ENCODE results near the gene PSME3IP1. TPM values are rescaled to one million over a fixed set of nuclear protein-coding genes. Genes with fewer than 3 reads are reported as not detected.
A peak's percentile ranks its signal among the peaks of the same experiment; 100 is the strongest.

Gene PSME3IP1
- total and polyA plus RNA-seq, 12 donors: 49.6 to 66.8 (median 61.4) TPM

DNA sequence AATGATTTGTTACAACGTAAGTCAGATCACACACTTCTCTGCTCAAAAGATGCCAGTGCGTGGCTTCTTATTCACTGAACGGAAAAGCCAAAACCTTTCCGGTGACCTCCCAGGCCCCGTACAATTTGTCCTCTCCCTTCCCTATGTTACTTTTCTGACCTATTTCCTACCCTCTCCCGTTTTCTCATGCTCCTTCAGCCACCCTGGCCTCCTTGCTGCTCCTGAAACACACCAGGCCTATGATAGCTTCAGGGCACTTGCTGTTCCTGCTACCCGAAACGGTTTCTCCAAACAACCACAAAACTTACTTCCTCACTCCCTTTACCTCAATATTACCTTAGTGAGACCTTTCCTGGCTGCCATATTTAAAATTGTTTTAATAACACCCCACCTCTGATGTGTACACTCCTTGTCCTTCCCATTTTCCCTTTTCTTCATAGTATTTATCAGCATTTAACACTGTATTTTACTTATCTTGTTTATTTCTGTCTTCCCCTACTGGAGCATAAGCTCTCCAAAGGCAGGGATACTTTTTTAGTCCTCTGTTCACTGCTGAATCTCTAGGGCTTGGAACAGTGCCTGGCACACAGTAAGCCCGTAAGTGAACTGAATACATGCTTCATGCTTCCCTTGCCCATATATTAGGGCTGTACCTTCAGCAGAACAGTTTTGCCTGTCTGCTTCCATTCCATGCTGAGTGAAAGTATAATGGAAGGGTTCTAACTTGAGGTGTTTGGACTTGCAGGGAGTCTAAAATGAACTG, 48.3 kb upstream of the PSME3IP1 start:
- Histone ChIP-seq H3K36me3 (peaks cover 0 to 100% (median 43%) of the 10 kb centered on the region in 9 donors), H3K27ac (peak overlapping the region in 9 of 10 donors; percentile 21 to 79 (median 69)), H3K4me1 (peaks cover 0 to 21% (median 7%) of the 10 kb centered on the region in 9 donors), H3K9me3 (no peaks in the 10 kb centered on the region), H3K27me3 (no peaks in the 10 kb centered on the region), H3K4me3 (no peak overlapping the region)
- DNase-seq: no peak
- peak; percentile 33 to 93 (median 82) for ATAC-seq
- TF ChIP-seq, protein P1, sequence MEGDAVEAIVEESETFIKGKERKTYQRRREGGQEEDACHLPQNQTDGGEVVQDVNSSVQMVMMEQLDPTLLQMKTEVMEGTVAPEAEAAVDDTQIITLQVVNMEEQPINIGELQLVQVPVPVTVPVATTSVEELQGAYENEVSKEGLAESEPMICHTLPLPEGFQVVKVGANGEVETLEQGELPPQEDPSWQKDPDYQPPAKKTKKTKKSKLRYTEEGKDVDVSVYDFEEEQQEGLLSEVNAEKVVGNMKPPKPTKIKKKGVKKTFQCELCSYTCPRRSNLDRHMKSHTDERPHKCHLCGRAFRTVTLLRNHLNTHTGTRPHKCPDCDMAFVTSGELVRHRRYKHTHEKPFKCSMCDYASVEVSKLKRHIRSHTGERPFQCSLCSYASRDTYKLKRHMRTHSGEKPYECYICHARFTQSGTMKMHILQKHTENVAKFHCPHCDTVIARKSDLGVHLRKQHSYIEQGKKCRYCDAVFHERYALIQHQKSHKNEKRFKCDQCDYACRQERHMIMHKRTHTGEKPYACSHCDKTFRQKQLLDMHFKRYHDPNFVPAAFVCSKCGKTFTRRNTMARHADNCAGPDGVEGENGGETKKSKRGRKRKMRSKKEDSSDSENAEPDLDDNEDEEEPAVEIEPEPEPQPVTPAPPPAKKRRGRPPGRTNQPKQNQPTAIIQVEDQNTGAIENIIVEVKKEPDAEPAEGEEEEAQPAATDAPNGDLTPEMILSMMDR (IDR thresholded peaks at IDR 0.05): no peak
- intact Hi-C loops (cut with DNase I): no loop called here
- WGBS, 2 donors: 67 to 74% methylated on average over 9 of the region's 9 CpGs

DNA sequence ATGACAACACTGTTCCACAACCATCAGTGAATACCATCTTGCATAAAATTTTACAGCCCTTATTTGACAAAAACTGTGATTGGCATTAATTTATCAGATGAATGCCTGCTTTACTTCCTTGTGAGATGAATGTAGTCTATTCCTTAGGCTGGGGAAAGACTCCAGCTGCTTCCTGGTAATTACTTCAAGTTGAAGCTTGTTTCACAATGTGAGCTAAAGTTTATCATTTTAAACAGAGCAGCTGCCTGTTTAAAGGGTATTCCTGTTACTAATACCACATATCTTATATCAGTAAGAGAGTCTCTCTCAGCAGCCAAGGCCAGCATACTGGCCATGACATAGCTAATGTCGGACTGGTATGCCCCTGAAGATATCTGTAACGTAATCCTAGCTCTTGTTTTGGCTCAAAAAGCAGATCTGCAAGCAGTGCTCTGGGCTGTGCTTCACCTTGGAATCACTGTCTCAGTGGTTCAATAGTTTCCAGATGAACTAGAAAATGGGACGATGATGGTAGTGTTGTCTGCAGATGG, 46.0 kb upstream of the PSME3IP1 start:
- intact Hi-C loops (cut with DNase I): no loop called here
- Histone ChIP-seq H3K36me3 (peaks cover 0 to 100% (median 60%) of the 10 kb centered on the region in 9 donors), H3K27ac (no peak overlapping the region), H3K4me3 (no peak overlapping the region), H3K4me1 (peaks cover 0 to 21% (median 7%) of the 10 kb centered on the region in 9 donors), H3K9me3 (no peaks in the 10 kb centered on the region), H3K27me3 (no peaks in the 10 kb centered on the region)
- ATAC-seq (no peak), DNase-seq (no peak)
- TF ChIP-seq, protein P1 (IDR thresholded peaks at IDR 0.05): no peak
- 74 to 81% methylated on average over 3 of the region's 3 CpGs for WGBS, 2 donors

DNA sequence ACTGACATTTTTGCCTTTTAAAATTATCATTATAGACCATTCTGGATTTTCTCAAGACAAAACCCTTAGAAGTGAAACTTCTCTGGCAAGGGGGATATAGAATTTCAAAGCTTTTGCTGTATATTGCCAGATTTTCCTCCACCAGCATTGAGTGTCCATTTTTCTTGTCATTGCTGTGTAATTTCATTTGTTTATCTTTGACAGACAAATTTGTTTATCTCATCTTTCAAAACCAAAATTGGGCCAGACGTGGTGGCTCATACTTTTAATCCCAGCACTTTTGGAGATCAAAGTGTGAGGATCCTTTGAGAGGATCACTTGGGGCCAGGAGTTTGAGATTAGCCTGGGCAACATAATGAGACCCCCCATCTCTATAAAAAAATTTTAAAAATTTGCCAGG, 43.2 kb upstream of the PSME3IP1 start:
- Histone ChIP-seq H3K36me3 (peaks cover 0 to 100% (median 70%) of the 10 kb centered on the region in 9 donors), H3K4me1 (peaks cover 0 to 6% (median 0%) of the 10 kb centered on the region in 9 donors), H3K27ac (no peak overlapping the region), H3K9me3 (no peaks in the 10 kb centered on the region), H3K4me3 (no peak overlapping the region), H3K27me3 (no peaks in the 10 kb centered on the region)
- WGBS, 2 donors: 87 to 92% methylated on average over 1 of the region's 1 CpG
- DNase-seq (no peak), ATAC-seq (no peak)
- intact Hi-C loops (cut with DNase I): no loop called here
- TF ChIP-seq, protein P1 (IDR thresholded peaks at IDR 0.05): no peak

DNA sequence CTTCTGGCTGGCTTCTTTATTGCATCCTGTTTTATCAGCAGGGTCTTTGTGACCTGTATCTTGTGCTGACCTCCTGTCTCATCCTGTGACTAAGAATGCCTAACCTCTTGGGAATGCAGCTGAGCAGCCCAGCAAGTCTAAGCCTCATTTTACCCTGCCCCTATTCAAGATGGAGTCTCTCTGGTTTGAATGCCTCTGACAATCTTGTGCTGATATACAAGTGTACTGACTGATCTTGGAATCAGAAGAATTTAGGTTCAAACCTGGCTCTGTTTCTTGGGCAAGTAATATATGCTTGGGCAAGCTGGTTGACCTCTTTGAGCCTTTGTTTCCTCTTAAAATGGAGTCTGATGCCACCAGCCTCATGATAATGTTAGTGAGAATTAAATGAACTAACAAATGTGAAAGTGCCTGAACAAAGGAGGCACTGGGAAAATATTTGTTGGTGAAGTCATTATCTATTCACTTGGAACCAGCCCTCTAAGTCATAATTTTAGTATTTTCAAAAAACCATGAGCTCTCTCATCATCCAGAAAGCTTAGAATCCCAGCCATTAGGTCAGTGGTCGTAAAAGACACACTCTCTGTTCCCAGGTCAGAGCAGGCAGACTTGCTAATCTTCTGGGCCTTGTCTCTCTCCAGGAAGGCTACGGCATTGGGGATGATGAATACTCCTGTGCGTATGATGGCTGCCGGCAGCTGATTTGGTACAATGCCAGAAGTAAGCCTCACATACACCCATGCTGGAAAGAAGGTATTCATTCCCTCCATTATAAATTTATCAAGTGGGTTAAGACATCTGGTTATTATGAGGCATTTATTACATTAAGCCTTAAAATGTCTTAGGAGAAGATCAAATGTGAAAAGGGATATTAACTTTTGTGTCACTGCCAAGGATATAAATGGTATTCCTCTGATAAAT, 41.1 kb upstream of the PSME3IP1 start:
- H3K27me3 ChIP-seq: no peaks in the 10 kb centered on the region
- ATAC-seq (no peak), DNase-seq (no peak)
- no peak overlapping the region for H3K27ac ChIP-seq
- peaks cover 0 to 100% (median 67%) of the 10 kb centered on the region in 9 donors for H3K36me3 ChIP-seq
- intact Hi-C loops (cut with DNase I): no loop called here
- TF ChIP-seq, protein P1 (IDR thresholded peaks at IDR 0.05): no peak
- no peak overlapping the region for H3K4me3 ChIP-seq
- no peaks in the 10 kb centered on the region for H3K4me1 ChIP-seq
- WGBS, 2 donors: 86 to 92% methylated on average over 4 of the region's 4 CpGs
- H3K9me3 ChIP-seq: no peaks in the 10 kb centered on the region
